ENCODE results near the gene FAM3C. TPM values are rescaled to one million over a fixed set of nuclear protein-coding genes. Genes with fewer than 3 reads are reported as not detected.

Gene FAM3C
- polyA plus RNA-seq, 1 donor: 76.2 TPM

DNA sequence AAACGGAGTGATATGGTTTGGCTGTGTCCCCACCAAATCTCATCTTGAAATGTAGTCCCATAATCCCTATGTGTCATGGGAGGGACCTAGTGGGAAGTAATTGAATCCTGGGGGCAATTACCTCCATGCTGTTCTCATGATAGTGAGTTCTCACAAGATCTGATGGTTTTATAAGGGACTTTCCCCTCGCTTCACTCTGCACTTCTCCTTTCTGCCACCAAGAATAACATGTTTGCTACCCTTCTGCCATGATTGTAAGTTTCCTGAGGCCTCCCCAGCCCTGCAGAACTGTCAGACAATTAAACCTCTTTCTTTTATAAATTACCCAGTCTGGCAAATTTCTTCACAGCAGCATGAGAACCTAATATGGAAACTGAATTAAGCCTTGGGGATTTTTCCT lies 19.1 kb downstream of the FAM3C start:
- no peak for DNase-seq

GRCh38 chr7:121373177-121373576 lies 22.9 kb downstream of the FAM3C start:
- no peak for DNase-seq

DNA sequence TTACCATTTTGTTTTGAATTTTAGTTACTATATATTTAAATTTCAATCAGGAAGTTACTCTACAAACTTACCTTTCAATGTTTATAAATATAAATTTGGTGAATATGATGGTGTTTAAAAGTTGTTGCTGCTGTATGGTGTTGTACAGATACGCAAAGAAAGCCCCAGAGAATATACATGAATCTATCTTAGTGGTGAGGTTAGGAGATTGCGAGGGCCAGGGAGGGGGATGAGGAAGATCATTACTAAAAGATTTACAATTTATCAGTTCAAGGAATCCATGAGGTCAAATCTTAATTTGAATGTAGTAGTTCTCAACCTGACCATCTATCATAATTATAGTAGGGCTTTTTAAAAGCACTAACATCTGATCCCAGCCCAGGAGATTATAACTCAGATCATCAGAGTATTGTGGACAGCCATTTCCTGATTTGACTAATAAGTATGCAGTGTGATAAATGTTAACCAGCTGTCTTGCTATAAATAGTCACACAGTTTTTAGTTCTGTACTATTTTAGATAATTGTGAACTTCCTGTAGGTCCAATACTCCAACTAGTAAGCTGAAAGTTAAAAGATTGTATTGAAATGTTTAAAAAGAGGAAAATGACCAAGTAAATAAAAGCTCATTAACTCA lies 23.6 kb downstream of the FAM3C start:
- no peak for DNase-seq

DNA sequence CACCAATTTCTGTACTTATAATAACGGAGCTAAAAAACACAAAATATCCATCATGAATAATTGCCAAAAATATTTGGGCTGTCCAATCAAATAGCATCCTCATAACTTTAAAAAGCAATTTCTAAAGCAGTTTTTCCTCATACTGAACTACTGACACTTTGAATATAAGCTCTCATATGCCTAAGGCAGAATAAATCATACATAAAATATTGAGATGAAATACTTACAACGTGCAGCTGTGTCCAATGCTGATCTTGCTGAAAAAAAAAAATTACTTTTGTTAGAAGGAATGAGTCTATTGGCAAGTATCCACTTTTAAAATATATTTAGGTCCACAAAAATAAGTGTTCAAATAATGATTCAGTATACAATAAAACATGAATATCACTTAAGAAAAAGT lies 24.2 kb downstream of the FAM3C start:
- no peak for DNase-seq

DNA sequence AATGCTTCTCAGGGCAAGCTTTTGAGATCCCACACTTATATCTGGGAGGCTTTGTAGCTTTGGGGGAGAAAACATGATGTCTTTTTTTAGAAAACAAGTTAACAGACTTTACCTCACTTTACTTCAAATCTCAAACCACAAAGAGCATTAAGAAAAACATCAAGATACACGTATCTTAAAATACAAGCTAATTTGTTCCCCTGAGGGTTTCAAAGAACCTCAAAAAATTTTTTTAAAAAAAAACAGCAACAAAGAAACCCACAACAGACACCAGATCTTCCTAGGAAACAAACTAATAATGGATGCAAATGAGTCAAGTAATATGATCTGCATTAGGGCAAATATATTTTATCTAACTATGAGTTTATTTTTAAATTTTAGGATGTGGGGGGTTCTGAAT lies 24.7 kb downstream of the FAM3C start:
- DNase-seq: no peak

DNA sequence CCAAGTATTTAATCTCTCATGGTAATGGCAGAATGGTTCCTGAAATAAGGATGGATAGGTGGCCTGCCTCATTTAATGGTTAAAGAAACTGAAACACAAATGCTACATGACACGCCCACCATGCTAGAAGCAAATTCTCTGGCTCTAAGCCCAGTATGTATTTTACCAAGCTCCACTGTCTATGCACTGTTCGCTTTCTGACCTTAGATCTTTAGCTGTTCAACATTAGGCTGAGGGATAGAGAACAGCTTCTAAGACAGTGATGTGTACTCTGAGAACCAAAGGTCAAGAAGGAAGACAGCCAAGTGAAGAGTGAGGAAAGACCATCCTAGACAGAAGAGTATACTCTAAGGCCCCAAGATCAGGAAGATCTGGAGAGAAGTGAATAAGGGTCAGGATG lies 26.6 kb downstream of the FAM3C start:
- no peak for DNase-seq

GRCh38 chr7:121366852-121367431 lies 29.2 kb downstream of the FAM3C start:
- DNase-seq: peak; percentile 43

- DNase-seq: no peak
Measured at GRCh38 chr7:121360564-121360963, 35.5 kb downstream of the FAM3C start.

DNA sequence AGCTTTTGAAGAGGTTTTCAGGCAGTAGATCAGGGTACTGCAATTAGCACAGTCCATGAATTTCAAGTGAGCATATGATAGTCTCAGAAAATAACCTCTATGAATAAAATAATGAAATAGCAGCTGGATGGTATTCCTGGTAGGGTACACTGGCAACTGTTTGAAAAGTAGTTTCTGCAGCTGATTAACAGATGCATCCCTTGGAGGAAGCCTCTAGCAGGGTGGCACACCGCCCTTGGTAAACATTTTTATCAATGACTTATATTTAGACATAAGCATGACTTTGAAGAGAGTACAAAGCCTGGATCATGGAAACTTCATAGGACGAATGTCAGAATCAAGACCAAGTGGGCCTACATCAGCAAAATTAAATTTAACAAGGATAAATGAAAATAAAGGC lies 40.5 kb downstream of the FAM3C start:
- no peak for DNase-seq

- no peak for DNase-seq
Measured at GRCh38 chr7:121352323-121352722, 43.8 kb downstream of the FAM3C start.

DNA sequence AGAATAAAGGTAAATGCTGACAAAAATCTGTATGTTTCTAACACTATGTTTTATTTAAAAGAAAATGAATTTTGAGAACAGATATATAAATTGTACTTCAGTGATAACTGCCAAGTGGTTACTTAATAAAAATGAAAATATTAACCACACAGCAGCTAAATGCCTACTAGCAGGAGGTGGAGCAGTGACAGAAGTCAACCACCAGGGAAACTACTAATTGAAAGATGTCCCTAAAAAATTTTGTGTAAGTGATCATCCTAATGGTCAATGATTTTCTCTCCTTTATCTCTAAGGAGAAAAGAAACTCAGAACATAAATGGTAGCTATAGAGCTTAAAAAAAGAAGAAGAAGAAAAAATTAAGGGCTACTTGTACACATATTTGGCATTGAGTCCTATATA lies 44.4 kb downstream of the FAM3C start:
- no peak for DNase-seq

- DNase-seq: no peak
Measured at GRCh38 chr7:121344497-121344896, 51.6 kb downstream of the FAM3C start.

GRCh38 chr7:121344093-121344492 lies 52.0 kb downstream of the FAM3C start:
- DNase-seq: no peak

DNA sequence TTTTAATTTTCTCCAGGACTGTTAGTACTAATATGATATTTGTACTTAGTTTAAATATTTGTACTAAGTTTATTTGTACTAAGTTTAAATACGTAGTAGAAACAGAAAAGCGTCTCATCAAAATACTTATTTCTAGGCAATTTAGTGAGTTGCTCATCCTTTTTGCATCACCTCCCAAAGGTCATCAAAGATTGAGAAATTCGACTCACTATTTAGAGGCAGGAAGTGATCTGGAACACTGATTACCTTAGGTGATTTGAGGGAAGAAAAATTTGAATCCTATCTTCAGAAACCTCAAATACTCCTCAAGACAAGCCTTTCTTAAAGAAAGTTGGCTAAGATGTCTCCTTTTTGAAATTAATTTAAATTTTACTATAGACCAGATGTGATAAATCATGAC lies 52.8 kb downstream of the FAM3C start:
- DNase-seq: no peak

GRCh38 chr7:121342631-121343030 lies 53.5 kb downstream of the FAM3C start:
- DNase-seq: no peak

GRCh38 chr7:121341933-121342332 lies 54.2 kb downstream of the FAM3C start:
- DNase-seq: no peak

GRCh38 chr7:121339082-121339481 lies 57.0 kb downstream of the FAM3C start:
- no peak for DNase-seq

- no peak for DNase-seq
Measured at GRCh38 chr7:121337398-121337797, 58.7 kb downstream of the FAM3C start.

GRCh38 chr7:121336579-121336978 lies 59.5 kb downstream of the FAM3C start:
- no peak for DNase-seq

GRCh38 chr7:121334875-121335648 lies 61.0 kb downstream of the FAM3C start:
- DNase-seq: no peak

DNA sequence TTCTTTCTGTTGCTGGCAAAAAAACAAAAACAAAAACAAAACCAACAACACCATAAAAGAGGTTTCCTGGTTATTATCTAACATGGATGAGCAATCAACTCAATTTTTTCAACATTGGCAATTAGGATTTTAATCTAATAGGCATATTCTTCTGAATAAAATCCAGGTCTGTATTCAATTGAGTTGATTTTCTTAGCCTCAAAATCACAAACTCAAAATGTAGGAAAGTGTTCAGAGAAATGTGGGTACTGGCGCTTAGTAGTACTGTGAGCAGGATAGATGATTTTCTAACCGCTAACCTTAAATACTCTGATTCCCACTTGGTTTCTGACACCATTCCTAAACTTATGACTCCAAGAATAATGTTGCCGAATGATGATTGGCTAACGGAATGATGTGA lies 61.7 kb downstream of the FAM3C start:
- no peak for DNase-seq

DNA sequence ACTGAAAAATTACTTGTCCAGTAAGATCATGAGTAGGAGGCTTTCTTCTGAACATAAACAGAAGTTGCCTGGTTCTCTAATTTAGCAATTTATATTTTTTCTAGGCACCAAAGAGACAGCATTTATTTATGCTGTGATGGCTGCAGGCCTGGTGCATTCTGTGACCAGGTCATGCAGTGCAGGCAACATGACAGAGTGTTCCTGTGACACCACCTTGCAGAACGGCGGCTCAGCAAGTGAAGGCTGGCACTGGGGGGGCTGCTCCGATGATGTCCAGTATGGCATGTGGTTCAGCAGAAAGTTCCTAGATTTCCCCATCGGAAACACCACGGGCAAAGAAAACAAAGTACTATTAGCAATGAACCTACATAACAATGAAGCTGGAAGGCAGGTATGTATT lies 64.5 kb downstream of the FAM3C start:
- DNase-seq: no peak

DNA sequence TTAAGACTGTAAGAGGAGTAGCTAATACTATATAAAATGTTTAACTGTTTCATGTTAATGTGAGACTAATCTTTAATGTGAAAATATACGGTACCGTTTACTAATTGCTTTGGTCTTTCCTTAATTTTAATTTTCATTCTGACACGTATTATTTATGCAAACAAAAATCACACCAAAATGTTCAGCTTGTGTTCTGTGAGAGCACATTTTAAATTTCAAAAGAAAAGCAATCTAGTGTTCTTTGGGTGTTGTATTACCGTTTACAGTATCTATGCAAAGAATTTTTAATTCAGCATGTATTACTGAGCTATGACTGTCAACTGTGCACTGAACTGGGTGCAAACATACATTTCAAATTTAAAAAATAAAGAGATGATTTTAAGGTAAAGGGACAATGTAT lies 65.1 kb downstream of the FAM3C start:
- DNase-seq: no peak
